IPS-18a (cell line): ENCODE measurements around the gene BOD1.

ENCODE experiments used
- H3K27ac ChIP-seq: one replicate; pipeline ENCODE4 v1.5.1; 2013; ENCODE audit warnings: low read length
- H3K27me3 ChIP-seq: one replicate; pipeline ENCODE4 v1.6.1; 2013; ENCODE audit warnings: mild to moderate bottlenecking, low read length; ENCODE audit not compliant: control insufficient read depth, insufficient read depth
- H3K36me3 ChIP-seq: one replicate; pipeline ENCODE4 v1.6.1; 2013; ENCODE audit warnings: low read depth, low read length; ENCODE audit not compliant: control insufficient read depth
- H3K4me1 ChIP-seq: one replicate; pipeline ENCODE4 v1.6.1; 2013; ENCODE audit warnings: low read depth, low read length; ENCODE audit not compliant: control insufficient read depth
- H3K4me3 ChIP-seq: one replicate; pipeline ENCODE4 v1.5.1; 2013; ENCODE audit warnings: low read length
- H3K9ac ChIP-seq: one replicate; pipeline ENCODE4 v1.6.1; 2013; ENCODE audit warnings: mild to moderate bottlenecking, low read length, moderate library complexity
- H3K9me3 ChIP-seq: one replicate; pipeline ENCODE4 v1.6.1; 2013; ENCODE audit warnings: low read depth, low read length; ENCODE audit not compliant: control insufficient read depth

Gene BOD1

DNA sequence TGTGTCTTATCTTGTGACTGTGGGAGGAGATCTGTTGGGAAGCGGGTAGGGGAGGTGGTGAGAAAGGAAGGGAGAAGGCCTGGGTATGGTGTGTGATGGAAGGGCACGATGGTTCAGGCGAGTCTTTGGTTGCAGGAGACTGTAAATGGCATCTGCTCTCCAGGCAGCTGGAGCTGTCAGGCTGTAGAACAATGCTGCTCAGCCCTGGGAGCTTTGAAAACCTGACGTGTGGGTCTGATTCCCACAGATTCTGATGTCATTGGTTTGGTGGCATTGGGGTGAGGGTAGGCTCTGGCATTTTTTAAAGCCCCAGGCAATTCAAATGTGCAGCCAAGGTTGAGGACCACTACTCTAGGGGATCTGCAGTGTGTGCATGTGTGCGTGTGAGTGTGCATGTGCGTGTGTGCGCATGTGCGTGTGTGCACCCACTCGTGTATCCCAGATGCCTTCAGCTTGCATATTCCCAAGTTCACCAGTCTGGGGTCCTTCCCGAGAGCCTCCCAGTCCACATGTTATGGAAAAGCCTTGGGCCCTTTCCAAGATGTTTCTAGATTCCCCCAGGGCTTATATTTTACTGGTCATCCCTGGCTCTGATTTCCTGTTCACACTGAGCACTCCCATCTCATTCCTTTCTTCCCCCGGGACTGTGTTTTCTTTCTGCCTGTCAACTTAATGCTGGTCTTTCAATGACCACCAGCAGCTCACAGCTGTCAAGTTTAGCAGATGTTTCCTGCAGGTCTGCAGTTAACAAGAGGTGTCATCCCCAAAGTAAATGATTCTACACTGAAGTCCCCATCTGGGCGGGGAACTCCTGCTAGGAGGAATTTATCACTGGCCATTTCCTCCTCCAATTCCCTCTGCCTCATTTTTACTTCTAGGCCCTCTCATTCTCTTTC lies 34.0 kb downstream of the BOD1 start:
- H3K9me3 ChIP-seq: peaks cover under 1% of the 10 kb centered on the region
- H3K36me3 ChIP-seq: no peaks in the 10 kb centered on the region
- H3K9ac ChIP-seq: no peak overlapping the region
- H3K27ac ChIP-seq: no peak overlapping the region
- H3K4me1 ChIP-seq: no peaks in the 10 kb centered on the region
- no peaks in the 10 kb centered on the region for H3K27me3 ChIP-seq
- H3K4me3 ChIP-seq: no peak overlapping the region

DNA sequence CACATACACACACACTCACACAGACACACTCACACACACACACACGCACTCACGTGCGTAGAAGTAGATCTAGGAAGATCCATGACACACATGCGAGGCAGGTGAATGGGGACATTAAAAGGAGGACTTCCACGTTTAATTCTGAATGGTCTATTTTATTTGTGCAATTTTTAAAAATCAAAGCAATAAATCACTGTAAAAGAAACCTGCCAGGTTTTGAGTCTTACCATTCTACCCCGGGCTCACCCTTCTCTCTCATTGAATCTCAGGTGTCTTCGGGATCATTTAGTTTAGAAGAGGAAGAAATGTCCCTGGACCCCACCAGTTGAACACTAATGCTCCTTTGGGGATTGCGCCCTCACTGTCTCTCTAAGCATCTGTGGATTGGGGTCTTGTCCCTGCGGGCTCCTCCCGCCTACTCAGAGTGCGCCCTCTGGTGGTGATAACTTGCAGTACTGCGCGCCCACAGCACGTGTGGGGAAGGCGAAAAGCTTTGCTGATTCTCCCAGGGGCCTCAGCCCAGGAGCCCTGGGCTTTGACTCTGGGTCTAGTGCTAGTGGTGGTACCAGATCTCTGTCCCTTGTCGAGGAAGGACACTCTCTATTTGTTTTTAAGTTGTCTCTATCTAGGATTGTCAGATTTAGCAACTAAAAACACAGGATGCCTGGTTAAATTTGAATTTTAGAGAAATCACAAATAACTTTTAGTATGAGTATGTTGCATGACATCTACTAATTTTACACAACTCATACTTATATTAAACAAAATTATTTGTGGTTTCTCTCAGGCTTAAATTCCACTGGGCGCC lies 34.8 kb downstream of the BOD1 start:
- no peaks in the 10 kb centered on the region for H3K36me3 ChIP-seq
- H3K9ac ChIP-seq: no peak overlapping the region
- no peaks in the 10 kb centered on the region for H3K4me1 ChIP-seq
- no peaks in the 10 kb centered on the region for H3K9me3 ChIP-seq
- H3K27me3 ChIP-seq: no peaks in the 10 kb centered on the region
- H3K27ac ChIP-seq: no peak overlapping the region
- H3K4me3 ChIP-seq: no peak overlapping the region

DNA sequence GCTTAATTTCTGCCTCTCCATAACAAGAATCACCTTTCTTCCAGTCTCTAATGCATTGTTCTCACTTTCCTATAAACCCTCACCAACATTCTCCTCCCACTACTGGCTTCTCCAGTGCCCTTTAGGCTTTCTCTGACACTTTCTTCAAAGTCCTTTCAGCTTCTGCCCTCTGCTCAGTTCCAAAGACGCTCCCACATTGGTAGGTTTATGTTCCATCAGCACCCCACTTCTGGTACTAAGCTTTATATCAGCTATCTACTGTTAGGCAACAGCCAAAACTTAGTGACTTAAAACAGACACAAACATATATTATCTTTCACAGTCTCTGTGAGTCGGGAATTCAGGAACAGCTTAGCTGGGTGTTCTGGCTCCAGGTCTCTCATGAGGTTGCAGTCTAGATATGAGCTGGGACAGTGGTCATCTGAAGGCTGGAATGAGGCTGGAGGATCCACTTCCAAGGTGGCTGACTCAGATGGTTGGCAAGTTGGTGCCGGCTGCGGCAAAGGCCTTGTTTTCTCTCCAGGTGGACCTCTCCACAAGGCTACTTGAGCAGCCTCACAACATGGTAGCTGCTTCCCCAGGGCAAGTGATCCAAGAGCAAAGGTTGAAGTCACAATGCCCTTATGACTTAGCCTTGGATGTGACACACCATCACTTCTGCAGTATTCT lies 37.4 kb downstream of the BOD1 start:
- Histone ChIP-seq H3K9ac (no peak overlapping the region), H3K27me3 (no peaks in the 10 kb centered on the region), H3K4me1 (no peaks in the 10 kb centered on the region), H3K36me3 (no peaks in the 10 kb centered on the region), H3K4me3 (no peak overlapping the region), H3K9me3 (no peaks in the 10 kb centered on the region), H3K27ac (no peak overlapping the region)

DNA sequence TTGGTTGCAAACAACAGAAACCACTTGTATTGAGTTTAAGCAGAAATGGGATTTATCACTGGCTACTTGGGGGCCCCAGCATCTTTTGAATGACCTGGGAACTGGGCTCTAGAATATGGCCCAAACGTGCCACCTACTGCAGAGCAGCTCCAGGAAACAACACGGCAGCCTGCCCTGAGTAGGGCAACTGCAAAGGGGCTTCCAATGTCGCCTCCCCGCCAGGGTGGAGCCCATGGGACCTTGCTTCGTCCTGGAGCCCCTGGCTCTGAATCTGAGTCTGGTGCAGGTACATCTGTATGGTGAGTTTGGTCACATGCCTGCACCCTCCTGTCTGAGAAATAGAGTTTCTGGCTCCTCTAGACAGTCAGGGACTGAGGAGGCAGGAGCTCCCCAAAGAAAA lies 38.6 kb downstream of the BOD1 start:
- H3K9ac ChIP-seq: no peak overlapping the region
- H3K4me1 ChIP-seq: no peaks in the 10 kb centered on the region
- H3K9me3 ChIP-seq: no peaks in the 10 kb centered on the region
- no peaks in the 10 kb centered on the region for H3K36me3 ChIP-seq
- no peak overlapping the region for H3K4me3 ChIP-seq
- no peak overlapping the region for H3K27ac ChIP-seq
- peaks cover 1% of the 10 kb centered on the region for H3K27me3 ChIP-seq

DNA sequence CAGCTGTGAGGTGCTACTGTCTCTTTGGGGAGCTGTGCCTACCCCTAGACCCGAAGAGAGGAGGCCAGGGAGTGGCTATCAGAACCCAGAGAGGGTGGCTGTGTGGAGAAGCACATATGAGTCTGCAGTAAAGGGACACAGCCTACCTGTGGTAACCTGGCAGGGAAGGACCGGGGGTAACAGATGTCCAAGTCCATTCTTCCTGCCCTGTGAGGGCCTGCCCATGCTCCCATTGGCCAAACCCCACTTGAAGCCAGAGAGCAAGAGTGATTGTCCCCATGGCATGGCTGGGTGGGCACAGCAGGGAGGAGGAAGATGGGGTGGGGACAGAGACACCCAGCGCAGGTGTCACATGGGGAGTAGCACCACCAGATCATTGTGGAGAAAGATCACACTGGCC lies 39.3 kb downstream of the BOD1 start:
- H3K27ac ChIP-seq: no peak overlapping the region

DNA sequence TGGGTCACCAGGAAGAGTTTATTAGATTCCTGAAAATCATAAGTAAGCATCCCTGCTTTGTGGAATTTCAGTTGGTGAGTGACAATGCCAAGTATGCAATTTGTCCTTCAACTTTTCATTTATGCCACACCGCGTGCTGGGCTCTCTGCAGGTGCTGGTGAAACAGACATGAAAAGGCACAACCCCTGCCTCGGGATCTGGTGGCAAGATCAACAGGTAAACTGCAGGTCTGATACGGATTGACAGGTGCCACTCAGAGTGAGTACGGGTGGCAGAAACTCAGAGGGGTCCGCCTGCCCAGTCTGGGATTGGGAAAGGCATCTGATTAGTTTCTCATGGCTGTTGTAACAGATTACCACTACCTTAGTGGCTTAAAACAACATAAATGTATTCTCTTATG lies 40.5 kb downstream of the BOD1 start:
- Histone ChIP-seq H3K36me3 (no peaks in the 10 kb centered on the region), H3K27me3 (peaks cover 7% of the 10 kb centered on the region), H3K9me3 (no peaks in the 10 kb centered on the region), H3K27ac (no peak overlapping the region), H3K9ac (no peak overlapping the region), H3K4me3 (no peak overlapping the region), H3K4me1 (peaks cover 6% of the 10 kb centered on the region)

More for the DNA sequence above, 39.3 kb downstream of the BOD1 start:
- no peak overlapping the region for H3K4me3 ChIP-seq
- peaks cover 7% of the 10 kb centered on the region for H3K27me3 ChIP-seq
- no peak overlapping the region for H3K9ac ChIP-seq
- H3K4me1 ChIP-seq: no peaks in the 10 kb centered on the region
- no peaks in the 10 kb centered on the region for H3K9me3 ChIP-seq
- H3K36me3 ChIP-seq: no peaks in the 10 kb centered on the region

DNA sequence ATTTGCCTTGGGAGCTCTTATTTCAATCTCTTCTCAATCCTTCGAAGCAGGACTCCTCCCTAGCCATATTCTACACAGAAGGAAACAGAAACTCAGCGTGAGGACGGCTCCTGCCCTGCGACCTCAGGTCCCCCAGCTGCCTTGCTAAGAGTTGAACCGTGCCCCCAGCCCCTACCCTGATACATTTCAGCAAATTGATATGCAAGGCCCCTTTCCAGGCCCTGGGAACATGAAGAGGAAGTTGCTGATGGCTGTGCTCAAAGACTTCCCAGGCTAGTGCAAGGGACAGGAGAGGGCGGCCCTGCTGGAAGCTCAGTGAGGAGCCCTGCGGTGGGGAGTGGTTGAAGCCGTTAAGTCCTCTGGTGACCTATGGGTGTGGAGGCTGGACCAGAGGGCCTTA lies 41.5 kb downstream of the BOD1 start:
- Histone ChIP-seq H3K27me3 (peaks cover 7% of the 10 kb centered on the region), H3K4me3 (no peak overlapping the region), H3K9me3 (no peaks in the 10 kb centered on the region), H3K4me1 (peaks cover 6% of the 10 kb centered on the region), H3K27ac (no peak overlapping the region), H3K9ac (no peak overlapping the region), H3K36me3 (no peaks in the 10 kb centered on the region)

DNA sequence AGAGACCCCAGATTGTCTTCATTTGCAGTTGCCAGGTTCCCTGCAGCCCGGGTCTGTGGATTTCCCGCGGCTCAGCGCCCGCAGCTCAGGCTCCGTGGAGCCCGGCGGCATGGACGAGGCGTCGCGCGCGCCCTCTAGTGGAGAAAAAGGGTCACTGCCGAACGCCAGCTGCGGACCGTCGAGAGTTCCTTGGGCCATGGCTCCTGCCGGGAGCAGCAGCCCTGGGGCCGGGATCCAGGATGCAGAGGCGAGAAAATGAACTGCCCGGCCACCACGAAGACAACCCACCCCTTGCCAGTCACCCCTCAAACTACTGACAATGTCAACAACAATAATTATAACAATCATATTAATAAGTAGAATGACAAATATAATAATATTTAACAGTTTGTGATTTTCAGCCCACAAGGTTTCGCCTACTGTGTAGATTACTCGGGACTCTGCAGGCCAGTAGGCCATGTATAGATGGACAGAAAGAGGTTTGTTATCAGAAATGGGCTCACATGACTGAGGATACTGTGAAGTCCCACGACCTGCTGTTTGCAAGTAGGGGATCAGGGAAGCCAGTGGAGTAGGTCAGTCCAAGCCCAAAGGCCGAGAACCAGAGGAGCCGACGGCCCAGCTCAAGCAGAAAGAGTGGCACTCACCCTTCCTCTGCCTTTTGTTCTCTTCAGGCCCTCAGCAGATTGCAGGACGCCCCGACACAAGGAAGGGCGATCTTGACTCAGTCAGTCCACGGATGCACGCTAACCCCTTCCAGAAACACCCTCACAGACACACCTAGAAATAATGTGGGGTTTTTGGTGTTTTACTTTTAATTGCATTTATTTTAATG lies 43.1 kb downstream of the BOD1 start:
- Histone ChIP-seq H3K27me3 (peaks cover 7% of the 10 kb centered on the region), H3K36me3 (no peaks in the 10 kb centered on the region), H3K9ac (no peak overlapping the region), H3K9me3 (no peaks in the 10 kb centered on the region), H3K4me3 (no peak overlapping the region), H3K27ac (no peak overlapping the region), H3K4me1 (peaks cover 6% of the 10 kb centered on the region)

DNA sequence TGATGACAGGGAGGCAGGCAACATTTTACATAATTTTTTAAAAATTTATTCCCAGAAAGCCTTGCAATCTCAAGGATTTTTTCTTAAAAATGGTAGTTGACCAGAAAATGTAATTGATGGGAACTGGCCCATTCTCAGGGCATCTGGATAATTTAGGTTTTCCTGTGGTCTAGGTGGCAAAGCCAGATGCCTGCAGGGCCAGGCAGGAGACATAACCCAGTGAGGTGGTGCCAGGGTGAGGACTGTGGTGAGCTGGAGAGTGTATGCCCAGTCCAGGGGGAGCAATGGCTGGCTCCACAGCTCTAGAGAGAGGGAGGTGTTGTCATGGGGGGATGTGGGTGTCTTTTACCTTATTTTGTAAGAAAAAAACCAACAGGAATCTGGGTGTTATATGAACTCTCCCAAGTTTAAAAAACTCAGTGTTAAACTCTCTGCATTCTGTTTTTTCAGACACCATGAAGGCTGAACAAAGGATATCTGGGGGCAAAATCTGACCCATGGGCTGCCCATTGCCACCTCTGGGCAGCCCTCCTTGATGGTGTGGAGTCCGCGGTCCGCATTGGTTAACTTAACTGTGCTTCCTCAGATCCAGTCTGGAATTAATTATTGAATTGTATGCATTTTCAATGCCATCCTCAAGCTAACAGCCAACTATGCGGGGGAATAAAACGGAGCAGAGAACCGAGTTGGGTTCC lies 43.9 kb downstream of the BOD1 start:
- Histone ChIP-seq H3K36me3 (no peaks in the 10 kb centered on the region), H3K27ac (no peak overlapping the region), H3K4me3 (no peak overlapping the region), H3K9ac (no peak overlapping the region), H3K4me1 (peaks cover 6% of the 10 kb centered on the region), H3K27me3 (peaks cover 7% of the 10 kb centered on the region), H3K9me3 (no peaks in the 10 kb centered on the region)

DNA sequence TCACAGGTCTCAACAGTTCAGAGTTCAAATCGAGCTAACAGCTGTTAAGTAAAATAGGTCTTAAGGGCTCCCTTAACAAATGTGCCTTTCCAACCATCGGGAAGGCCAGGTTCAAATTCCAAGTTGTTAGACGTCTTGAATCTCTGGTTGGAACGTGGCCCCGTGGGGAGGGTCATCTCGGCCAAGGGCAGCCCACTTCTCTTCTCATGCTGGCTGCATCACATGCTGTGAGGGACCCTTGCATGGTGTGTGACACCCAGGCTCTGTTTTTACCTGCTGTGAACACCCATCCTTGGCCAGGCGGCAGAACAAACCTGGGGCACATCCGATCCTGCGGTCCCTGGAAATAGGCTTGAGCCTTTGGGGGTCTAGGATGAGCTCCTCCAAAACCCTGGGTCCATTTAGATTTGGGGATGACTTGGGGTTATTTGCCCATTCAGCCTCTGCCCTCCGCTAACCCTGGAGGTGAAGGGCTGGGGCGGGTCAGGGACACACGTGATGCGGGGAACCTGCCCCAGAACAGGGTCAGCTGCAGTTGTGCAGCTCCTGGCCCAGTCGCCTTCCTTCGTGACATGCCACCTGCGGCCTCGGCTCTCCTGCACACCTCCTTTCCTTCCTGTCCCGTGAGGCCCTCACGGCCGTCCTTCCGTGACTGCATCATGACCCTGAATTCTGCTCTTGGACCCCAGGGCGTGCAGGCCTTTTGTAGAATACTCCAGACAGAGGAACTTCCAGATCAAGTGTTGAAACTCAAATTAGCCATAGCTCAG lies 45.9 kb downstream of the BOD1 start:
- Histone ChIP-seq H3K9me3 (no peaks in the 10 kb centered on the region), H3K4me1 (peaks cover 6% of the 10 kb centered on the region), H3K9ac (no peak overlapping the region), H3K4me3 (no peak overlapping the region), H3K36me3 (no peaks in the 10 kb centered on the region), H3K27me3 (peaks cover 7% of the 10 kb centered on the region), H3K27ac (no peak overlapping the region)
